Medulla oblongata (tissue), 1 donor: ENCODE measurements around the gene FBXL7.
A peak's percentile ranks its signal among the peaks of the same experiment; 100 is the strongest.

ENCODE experiments used
- DNase-seq: peaks from one replicate; pipeline ENCODE4 v3.0.0-alpha.2; 2015; ENCODE audit errors: extremely low spot score

The FBXL7 gene

GRCh38 chr5:15538516-15538915, 38.5 kb downstream of the FBXL7 start:
- DNase-seq: no peak

GRCh38 chr5:15539951-15540350, 40.0 kb downstream of the FBXL7 start:
- DNase-seq: no peak

- DNase-seq: peak; percentile 38
These were observed 44.1 kb downstream of the FBXL7 start for GRCh38 chr5:15544039-15544438.

DNA sequence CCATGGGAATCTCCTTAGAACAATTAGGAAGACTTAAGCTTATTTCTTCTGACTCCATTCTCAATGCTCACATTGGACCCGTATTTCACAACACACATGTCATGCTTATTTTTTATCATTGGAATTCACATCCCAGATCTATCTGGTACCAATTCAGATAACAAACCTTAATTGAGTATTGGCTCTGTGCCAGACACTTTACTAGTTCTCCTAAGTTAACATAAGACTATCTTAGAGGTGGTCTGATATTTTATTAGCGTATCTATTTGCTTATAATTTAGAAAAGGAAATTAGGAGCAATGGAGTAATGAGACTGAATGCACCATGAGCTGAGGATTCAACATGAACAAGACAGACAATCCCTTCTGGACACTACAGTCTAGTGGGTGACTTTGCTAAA, 45.1 kb downstream of the FBXL7 start:
- no peak for DNase-seq

DNA sequence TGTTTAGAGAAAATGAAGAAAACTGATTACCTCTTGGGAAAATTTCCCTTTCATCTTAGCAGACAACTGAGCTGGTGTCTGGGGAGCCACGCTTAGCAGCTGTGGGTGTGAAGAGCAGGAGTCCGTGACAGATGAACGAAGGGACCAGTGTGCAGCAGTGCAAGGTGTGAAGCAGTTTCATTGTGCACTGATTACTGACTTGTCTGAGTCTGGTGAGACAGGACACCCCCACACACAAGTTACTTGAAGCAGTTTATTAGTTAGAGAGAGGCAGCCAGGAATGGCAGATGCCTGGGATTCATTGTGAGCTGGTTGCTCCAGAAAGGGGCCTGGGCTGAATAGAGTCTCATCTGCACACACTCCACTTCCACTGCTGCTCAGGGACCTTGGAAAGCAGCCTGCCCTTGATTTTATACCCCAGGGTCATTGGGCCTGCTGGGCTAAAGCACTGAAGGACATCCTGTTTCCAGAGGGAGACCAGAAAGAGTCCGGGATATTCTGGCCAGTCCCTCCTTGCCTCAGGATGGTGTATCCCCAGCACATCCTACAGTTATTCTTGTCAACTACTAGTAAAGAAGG, 47.4 kb downstream of the FBXL7 start:
- no peak for DNase-seq

DNA sequence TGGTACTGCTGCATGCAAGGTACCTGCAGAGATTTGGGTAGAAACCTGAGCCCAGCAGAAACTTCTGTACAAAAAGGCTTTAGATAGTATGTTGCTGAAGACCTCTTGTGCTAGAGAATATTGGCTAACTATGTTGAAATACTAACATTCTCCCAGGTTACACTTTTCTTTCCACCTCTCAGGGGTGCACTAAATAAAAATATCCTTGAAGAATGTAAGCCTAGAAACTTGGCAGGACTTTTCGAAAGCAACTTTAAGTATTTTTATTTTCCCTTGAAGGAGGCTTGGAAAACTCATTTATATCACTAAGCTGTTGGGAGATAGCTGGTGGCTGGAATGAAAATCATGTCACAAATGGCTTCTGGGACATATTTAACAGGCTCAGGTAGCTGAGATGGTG, 50.0 kb downstream of the FBXL7 start:
- no peak for DNase-seq

GRCh38 chr5:15550502-15551112, 50.6 kb downstream of the FBXL7 start:
- no peak for DNase-seq

- DNase-seq: no peak
These were observed 51.1 kb downstream of the FBXL7 start for GRCh38 chr5:15551113-15551504.

DNA sequence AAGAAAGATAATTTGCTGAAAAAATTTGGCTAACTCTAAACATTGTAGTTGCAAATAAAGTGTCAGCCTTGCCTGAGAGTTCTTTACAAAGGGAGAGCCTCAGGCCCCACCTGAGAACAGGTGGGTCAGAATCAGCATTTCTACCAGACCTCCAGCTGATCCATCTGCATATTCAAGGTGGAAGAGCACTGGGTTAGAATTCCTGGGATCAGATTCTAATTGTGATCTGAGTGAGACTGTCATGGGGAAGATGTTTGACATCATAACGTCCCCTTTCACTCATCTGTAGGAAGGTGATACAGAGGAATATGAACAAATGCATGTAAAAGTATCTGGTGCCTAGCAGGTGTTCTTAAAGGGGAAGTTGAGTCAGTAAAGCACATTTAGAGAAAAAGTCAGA, 54.6 kb downstream of the FBXL7 start:
- DNase-seq: no peak

DNA sequence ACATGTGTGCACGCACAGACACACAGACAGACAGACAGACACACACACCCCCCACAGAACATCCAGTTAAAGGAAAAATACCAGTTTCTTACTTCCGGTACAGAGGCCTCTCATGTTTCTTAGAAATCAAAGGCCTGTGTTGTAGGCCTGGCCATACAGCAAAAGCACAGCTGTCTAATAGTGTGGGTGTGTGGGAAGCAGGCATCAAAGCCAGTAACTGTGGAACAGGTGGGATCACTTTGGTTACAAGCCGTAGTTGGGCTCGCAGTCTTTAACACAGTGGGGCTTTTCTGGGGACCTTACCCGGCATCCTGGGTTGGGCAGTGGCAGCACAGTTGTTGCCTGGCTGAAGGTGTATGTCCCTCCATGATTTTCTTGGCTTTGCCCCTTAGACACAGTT, 55.2 kb downstream of the FBXL7 start:
- DNase-seq: no peak

- peak; percentile 57 for DNase-seq
These were observed 58.3 kb downstream of the FBXL7 start for GRCh38 chr5:15558240-15558639.

GRCh38 chr5:15558681-15559080, 58.7 kb downstream of the FBXL7 start:
- DNase-seq: no peak

DNA sequence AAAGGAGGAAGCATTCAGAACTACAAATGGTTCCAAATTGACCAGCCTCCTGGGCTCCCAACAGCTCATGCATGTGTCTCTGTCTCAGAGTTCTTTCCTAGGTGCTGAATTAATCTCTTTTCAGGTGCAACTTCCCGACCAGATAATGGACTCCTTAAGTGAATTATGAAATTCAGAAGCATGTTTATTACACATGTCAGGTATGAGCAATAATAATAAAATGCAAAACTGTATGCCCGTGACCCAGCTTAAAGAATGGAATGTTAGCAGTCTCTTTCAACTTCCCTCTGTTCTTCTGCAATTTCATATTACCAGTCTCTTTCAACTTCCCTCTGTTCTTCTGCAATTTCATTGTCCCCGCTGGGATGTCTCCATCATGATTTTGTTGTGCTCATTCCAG, 60.4 kb downstream of the FBXL7 start:
- no peak for DNase-seq

DNA sequence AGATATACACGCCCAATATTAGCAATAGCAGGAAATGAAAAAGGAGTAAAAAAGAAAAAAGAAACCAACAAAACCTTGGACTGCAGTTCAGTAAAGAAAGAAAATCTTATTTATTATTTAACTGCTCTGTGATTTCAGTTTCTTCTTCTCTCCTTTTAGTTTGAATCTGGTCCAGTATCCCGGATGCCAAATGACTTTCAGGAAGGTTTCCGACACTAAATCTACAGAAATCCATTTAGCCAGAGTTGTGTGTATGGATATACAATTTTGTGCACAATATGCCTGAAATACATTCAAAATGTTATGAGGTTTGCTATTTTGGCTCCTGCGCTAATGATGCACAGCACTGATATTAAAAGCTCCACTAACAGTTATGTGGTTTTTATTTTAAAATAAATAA, 64.5 kb downstream of the FBXL7 start:
- no peak for DNase-seq

DNA sequence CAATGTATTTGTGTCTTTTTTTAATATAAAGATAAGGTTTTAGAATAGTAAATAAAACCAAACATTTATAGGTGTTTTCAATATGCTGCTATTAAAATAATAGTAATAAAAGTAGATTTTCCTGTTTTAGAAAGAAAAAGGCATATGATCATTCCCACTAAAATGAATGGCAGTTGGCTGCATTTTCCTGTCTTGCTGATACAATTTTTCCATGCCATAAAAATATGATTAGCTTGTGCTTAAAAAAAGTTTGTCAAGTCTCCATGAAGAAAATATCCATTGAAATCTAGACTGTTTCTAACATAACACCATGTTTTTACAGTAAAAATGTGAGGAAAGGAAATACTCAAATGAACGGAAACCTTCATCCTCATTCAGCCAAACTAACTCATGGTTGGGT, 65.0 kb downstream of the FBXL7 start:
- DNase-seq: no peak

DNA sequence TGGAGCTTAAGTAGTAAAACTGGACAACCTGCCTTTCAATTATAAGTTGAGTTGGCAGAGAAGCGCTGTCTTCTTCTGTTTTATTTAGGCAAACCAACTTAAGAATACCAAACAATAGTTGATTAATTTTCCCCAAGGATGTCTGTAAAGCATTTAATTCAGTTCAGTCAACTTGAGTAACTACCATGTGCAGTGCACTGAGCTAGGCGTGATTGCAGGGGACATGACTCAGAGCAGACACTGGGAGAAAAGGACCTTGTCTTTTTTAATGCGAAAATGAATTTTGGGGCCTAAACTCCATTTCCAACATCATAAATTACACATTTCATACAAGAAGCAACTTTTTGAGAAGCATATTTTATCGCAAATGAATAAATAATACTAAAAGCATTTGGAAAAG, 66.3 kb downstream of the FBXL7 start:
- no peak for DNase-seq

DNA sequence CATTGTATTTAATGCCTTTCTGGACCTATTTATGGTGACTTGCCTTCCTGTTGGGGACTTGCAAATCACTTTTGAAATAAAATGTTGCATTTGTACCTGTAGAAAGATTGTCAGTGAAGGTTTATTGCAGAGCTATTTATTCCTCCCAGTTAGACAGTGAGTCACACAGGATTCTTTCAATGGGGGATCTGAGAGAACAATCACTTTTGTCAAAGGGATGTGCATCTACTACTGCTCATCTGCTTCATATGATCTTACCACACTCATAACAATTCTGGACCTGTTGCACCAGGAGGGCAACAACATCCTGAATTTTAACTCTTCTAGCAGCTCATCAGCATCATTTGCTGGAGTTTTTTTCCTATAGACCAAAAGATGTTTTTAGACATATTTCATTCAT, 66.8 kb downstream of the FBXL7 start:
- DNase-seq: no peak

DNA sequence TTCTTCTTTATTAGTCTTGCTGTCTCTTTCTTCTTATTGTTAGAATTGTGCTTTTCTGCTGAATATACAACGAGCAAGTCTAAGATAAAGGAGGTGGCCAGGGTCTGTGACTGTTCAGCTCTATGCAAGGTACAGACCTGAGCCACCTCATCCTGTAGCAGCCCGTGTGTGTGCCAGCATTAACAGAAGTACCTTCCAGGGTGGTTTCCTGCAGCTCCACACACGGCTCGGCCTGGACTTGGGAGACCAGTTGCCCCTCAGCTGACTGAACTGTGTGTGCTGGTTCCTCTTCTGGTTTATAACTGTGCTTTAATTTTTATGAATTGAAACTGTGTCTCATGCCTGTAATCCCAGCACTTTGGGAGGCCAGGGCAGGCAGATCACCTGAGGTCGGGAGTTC, 70.5 kb downstream of the FBXL7 start:
- no peak for DNase-seq

- DNase-seq: no peak
These were observed 71.1 kb downstream of the FBXL7 start for GRCh38 chr5:15571081-15571480.

DNA sequence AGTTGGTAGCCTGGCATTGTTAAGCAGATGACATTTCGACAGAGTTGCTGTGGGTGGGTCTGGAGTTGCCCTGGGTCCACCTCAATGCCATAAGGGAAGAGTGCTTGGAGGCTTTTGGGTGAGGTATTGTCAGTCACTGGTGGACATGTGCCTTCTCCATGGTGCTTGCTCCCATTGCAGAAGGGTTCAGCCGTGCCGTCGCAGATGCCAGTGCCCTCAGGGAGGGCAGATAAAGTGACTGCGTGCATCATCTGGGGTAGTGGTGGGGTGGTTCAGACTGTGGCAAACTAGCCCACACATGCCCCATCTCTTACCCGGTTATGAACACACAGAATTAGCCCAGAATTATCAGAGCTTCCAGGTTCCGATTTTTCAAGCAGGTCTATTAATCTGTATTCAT, 71.6 kb downstream of the FBXL7 start:
- no peak for DNase-seq

DNA sequence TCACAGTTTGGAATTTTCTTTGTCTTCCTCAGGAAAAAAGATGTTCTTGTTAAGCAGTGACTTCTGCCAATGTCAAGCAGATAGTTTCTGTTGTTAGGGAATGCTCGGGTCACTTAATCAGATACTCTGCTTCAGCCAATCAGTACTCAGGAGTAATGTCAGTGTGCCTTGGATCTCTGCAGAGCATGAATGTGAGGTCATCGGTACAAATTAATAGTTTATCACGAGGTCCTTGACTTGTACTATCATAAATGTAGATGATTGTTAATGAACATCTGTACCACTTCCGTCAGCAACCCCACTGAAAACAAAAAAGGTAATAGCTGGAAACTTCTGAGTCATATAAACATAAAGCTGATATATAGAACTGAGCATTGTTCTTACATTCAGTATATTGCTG, 73.6 kb downstream of the FBXL7 start:
- DNase-seq: peak; percentile 41

- DNase-seq: no peak
These were observed 74.1 kb downstream of the FBXL7 start for GRCh38 chr5:15574128-15574527.

- no peak for DNase-seq
These were observed 74.9 kb downstream of the FBXL7 start for GRCh38 chr5:15574806-15575325.

DNA sequence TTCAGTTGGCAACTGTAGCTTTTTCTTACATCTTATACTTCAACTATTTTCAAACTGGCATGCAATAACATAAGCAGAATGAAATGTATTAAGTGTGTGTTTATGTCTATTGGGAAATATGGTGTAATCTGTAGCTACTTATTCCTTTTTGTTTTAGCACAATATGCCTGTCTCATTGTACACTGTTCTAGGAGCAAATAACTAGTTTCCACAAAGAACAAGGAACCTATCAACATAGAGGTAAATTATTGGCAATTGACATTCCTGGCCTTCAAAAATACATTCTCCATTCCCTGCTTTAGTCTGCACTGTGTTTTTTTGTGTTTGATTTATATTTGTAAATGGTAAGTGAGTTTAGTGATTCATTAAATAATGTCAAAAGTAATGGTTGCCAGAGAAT, 75.7 kb downstream of the FBXL7 start:
- no peak for DNase-seq
